Body of pancreas (tissue), 4 donors: ENCODE data around the gene DNALI1.

Source experiments
- POLR2A ChIP-seq, 3 donors: fragments of 450-650 bp; IDR thresholded peaks; one replicate each; pipeline ENCODE4 v1.6.1; 2016; ENCODE audit warnings: antibody characterized with exemption in 3 of 3, mild to moderate bottlenecking in 2 of 3
- TF ChIP-seq, protein P1 (sequence below), 7 experiments: fragments of 450-650 bp in 4 of 7; fragments of 200-600 bp in 3 of 7; sonication (generic) in 3 of 7; IDR thresholded peaks; one replicate each; pipeline ENCODE4 v1.5.1; 2016 to 2019; ENCODE audit warnings: antibody characterized with exemption in 7 of 7

DNA sequence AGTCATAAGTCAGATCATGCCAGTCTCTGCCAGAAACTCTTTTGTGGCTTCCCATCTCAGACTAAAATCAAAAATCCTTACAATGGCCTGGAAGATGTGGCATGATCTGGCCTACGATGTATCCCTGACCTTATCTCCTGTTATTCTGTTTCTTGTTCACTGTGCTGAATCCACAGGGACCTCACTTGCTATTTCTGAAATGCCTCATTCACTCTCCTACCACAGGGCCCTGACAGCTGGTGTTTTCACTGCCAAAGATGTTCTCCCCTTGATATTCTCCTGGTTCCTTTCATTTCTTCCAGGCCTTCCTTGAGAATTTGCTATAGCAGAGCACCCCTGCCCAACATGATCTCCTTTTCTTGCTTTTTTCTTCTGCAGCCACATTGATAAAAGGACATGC lies 1.7 kb downstream of the DNALI1 start:
- TF ChIP-seq POLR2A (IDR thresholded peaks at IDR 0.05), result no peak
- TF ChIP-seq, protein P1, sequence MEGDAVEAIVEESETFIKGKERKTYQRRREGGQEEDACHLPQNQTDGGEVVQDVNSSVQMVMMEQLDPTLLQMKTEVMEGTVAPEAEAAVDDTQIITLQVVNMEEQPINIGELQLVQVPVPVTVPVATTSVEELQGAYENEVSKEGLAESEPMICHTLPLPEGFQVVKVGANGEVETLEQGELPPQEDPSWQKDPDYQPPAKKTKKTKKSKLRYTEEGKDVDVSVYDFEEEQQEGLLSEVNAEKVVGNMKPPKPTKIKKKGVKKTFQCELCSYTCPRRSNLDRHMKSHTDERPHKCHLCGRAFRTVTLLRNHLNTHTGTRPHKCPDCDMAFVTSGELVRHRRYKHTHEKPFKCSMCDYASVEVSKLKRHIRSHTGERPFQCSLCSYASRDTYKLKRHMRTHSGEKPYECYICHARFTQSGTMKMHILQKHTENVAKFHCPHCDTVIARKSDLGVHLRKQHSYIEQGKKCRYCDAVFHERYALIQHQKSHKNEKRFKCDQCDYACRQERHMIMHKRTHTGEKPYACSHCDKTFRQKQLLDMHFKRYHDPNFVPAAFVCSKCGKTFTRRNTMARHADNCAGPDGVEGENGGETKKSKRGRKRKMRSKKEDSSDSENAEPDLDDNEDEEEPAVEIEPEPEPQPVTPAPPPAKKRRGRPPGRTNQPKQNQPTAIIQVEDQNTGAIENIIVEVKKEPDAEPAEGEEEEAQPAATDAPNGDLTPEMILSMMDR (IDR thresholded peaks at IDR 0.05), result no peak
